ENCODE measurements around the gene NEK11.
"Not testable (repeated sequence)": the region's sequence is repeated elsewhere in the genome, so short reads cannot be mapped to it uniquely, and the experiment has no call there.

Gene NEK11

DNA sequence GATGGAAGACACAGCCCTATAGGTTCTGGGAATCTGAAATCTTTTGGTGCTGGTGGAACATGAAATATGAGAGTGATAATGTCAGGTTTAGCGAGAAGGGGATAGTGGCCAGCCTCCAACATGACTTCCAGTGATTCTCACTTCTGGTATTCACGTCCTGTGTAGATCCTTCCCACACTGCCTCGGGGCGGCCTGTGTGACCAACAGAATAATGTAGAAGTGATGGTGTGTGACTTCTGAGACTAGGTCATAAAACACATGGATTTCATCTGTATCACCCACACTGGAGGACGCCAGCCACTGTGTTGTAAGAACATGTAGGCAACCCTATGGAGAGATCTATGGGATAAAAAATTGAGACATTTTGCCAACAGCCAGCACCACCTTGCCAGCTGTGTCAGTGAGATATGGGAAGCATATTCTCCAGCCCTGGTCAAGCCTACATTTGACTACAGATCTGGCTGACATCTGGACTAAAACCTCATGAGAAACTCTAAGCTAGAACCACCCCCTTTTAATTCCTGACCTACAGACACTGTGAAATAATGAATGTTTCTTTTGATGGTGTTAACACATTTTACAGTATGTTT, 329.4 kb downstream of the NEK11 start:
- no peak for DNase-seq (ENCODE audit: low read depth in 3 of 3)

DNA sequence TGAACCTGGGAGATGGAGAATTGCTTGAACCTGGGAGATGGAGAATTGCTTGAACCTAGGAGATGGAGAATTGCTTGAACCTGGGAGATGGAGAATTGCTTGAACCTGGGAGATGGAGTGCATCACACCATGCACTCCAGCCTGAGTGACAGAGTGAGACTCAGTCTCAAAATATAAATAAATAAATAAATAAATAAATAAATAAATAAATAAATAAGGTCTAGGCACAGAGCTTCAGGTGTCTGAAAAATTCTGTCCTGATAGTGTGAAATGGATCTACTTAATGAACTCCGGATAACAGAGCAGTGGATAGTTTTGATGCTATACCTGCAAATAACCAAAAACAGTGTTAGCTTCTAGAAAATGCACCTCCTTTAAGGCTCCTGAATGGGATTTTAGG, 330.6 kb downstream of the NEK11 start:
- DNase-seq (ENCODE audit: low read depth in 3 of 3), result no peak

DNA sequence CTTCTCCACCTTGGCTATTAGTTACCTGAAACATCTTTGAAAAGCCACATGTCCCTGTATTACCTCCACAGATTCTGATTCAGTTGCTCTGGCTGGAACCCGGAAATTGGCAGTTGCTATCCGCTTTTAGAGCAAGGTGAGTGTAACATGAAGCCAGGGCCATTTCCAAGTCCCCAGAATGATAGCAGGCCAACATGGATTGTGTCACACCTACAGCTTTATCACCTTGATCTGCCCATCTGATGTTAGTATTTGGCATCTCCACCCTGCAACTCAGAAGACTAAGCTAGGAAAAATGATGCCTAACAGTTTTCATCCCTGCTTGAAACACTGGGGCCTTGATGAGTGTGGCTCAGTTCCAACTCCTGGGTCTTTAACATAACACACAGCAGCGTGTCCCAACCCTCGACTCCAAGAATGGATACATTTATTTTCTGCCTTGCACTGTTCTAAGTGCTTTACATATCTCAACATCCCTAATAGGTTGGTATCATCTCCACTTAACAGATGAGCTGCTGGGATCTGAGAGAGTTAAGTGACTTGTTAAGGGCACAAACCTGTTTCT, 333.6 kb downstream of the NEK11 start:
- no peak for DNase-seq (ENCODE audit: low read depth in 3 of 3)

DNA sequence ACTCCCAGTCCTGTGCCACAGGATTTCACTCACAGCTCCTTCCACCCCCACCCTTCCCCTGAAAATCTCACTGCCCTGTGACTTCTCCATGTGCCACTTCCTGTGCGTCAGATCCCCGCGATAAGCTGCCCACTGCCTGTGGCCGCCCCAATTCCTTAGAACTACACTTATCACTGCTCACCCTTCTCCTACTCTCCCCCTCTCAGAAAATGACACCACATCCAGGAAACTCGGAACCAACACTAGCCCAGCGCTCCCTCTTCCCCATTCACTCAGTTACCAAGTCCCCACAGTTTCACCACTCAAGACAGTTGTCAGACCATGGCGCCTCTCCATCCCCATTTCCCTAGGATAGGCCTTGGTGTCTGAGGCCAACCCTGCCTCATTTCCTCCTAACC, 334.4 kb downstream of the NEK11 start:
- not testable (repeated sequence) for DNase-seq (ENCODE audit: low read depth in 3 of 3)

DNA sequence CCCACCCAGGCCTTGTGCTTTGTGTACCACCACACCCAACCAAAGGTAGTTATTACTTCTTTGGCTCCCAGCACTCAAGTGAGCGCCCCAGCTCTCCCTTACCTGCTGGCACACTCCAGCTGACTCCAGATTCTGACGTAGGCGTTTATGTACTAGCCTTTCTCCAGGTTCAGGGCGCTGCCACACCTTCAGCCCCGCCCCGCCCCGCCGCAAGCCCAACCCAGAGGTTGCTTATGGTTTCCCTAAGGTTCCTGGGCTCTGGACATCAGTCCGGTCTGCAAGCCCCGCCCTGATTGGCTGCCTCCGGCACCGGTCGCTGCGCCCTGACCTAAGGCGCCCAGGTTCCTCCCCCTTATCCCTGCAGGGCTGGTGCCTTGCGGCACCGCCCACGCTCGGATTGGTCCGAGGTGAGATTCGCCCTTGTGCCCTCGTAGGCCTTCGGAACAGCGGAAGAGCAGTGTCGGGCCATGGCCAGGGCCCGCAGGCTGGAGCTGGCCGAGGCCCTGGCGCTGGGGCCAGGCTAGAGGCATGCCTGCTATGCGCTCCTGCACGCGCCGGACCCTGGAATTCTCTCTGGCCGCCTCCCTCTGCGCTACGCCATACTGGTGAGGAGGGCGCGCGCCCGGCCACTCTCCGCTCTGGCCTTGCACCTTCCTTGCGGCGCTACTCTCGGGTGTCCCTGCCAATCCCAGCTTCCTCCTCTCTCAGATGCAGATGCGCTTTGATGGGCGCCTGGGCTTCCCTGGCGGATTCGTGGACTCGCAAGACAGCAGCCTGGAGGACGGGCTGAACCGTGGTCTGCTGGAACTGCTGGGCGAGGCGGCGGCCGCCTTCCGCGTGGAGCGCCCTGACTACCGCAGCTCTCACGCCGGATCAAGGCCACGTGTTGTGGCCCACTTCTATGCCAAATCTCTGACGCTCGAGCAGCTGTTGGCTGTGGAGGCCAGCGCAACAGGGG, 335.1 kb downstream of the NEK11 start:
- no peak for DNase-seq (ENCODE audit: low read depth in 3 of 3)

DNA sequence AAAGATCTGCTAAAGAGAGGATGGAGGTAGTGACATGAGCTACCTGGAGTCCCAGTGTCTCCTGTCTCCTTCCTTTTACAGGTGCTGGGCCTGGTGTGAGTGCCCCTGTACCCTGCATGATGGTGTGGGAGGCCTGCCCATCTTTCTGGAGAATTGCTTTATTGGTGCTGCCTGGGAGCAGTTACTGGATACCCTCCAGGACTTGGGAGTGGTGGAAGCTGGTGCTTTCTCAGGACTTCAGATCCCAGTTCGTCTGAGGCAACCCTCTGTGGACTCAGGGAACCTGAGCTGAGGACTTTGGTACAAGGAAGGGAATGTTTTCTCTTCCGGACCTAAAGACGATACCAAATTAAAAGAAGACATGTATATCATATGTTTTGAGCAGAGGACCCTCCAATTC, 336.6 kb downstream of the NEK11 start:
- DNase-seq (ENCODE audit: low read depth in 3 of 3), result no peak

DNA sequence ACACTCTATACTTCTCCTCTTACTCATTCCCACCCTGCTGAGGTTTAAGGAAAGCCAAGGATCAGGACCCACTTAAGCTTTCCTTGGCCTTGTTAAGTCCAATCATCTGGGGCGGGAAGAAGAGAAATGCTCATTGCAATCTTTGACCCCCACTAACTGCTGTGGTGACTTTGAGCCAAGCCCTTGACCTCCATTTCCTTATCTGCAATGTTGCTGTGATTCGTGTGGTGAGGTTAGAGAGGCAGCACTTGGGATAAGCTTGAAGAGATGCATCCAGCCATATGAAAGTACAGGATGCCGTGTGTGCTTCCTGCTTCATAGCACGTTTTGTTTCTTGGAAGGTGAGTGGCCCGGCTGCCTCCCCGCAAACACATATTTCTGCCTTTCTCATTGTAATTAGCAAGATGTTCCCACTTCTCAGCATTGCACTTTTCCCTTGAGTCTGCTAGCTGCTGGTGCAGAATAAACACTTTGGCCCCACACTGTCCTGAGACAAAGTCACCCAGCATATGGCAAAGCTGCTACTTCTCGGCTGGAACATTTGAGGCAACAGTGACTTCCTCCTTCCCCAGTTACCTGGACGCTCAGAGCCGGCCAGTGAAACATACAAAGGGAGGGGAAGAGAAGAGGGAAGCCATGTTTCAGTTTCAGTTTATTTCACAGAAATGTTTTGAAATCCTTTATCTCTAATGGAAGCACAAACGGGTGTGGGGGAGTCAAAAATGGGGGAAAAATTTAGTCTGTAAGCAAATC, 344.4 kb downstream of the NEK11 start:
- no peak for DNase-seq (ENCODE audit: low read depth in 3 of 3)

DNA sequence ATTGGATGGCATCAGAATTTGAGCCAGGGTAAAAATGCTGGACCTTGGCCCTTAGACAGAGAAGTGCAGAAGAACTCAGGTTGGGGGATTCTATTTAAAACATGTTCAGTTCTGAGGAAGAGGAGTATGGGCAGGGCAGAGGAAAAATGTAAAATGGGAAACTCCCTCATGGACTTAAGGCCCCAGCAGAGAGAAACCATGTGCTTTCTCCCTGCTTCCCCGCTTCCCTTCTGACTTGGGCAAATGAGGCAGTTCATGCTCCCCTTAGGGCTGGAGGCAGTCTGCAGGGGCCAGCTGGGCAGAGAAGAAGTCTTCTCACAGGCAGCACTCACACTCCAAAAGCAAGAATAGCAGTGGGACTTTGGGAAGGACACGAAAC, 345.0 kb downstream of the NEK11 start:
- no peak for DNase-seq (ENCODE audit: low read depth in 3 of 3)

DNA sequence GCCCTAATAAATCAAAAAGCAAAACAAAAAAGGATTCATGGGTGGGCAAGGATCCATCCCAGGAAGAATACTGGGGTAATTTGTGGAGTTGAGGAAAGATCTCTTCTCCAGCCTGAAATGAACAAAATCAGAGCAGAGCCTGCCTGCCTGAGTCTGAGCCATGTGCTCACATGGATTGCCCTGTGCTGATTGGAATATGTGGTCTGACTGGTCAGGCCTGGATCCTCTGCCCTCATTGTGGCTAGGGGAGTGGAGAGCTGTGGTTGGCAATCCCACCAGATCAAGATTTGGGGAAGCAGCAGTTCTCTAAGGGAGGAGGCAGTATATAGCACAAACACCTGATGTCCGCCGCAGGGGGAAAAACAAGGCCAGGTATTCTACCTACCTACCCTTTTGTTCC, 348.1 kb downstream of the NEK11 start:
- no peak for DNase-seq (ENCODE audit: low read depth in 3 of 3)

DNA sequence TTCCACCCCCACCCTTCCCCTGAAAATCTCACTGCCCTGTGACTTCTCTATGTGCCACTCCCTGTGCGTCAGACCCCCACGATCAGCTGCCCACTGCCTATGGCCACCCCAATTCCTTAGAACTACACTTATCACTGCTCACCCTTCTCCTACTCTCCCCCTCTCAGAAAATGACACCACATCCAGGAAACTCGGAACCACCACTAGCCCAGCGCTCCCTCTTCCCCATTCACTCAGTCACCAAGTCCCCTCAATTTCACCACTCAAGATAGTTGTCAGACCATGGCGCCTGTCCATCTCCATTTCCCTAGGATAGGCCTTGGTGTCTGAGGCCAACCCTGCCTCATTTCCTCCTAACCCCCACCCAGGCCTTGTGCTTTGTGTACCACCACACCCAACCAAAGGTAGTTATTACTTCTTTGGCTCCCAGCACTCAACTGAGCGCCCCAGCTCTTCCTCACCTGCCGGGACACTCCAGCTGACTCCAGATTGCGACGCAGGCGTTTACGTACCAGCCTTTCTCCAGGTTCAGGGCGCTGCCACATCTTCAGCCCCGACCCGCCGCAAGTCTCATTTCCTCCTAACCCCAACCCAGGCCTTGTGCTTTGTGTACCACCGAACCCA, 354.3 kb downstream of the NEK11 start:
- not testable (repeated sequence) for DNase-seq (ENCODE audit: low read depth in 3 of 3)

DNA sequence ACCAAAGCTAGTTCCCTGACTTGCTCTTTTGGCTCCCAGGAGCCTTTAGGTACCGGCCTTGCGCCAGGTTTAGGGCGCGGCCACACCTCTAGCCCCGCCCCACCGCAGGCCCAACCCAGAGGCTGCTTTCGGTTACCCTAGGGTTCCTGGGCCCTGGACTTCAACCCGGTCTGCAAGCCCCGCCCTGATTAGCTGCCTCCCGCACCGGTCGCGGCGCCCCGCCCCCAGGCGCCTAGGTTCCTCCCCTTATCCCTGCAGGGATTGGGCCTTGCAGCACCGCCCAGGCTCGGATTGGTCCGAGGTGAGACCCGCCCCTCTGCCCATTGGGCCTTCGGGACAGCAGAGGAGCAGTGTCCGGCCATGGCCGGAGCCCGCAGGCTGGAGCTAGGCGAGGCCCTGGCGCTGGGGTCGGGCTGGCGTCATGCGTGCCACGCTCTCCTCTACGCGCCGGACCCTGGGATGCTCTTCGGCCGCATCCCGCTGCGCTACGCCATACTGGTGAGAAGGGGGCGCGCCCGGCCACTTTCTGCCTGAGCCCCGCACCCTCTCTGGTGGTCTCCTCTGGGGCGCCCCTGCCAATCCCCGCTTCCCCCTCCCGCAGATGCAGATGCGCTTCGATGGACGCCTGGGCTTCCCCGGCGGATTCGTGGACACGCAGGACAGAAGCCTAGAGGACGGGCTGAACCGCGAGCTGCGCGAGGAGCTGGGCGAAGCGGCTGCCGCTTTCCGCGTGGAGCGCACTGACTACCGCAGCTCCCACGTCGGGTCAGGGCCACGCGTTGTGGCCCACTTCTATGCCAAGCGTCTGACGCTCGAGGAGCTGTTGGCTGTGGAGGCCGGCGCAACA, 355.0 kb downstream of the NEK11 start, which contains the start of gene NUDT16:
NUDT16 (plus strand) TSS at position 330 of the 847 bp plus-strand sequence; CDS start at position 361, 31 bp downstream.
- peak; percentile 91 to 94 (median 94) for DNase-seq (ENCODE audit: low read depth in 3 of 3)

DNA sequence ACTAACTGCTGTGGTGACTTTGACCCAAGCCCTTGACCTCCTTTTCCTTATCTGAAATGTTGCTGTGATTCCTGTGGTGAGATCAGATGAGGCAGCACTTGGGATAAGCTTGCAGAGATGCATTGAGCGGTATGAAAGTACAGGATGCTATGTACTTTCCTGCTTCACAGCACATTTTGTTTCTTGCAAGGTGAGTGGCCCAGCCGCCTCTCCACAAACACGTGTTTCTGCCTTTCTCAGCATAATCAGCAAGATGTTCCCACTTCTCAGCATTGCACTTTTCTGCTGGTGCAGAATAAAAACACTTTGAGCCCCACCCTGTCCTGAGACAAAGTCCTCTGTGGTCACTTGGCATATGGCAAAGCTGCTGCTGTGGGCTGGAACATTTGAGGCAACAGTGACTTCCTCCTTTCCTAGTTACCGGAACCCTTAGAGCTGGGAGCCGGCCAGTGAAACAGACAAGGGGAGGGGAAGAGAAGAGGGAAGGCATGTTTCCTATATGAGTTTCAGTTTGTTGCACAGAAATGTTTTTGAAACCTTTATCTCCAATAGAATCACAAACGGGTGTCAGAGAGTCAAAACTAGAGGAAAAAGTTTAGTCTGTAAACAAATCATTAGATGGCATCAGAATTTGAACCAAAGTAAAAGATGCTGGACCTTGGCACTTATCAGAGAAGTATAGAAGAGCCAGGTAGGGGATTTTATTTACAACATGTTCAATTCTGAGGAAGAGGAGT, 359.9 kb downstream of the NEK11 start:
- no peak for DNase-seq (ENCODE audit: low read depth in 3 of 3)

DNA sequence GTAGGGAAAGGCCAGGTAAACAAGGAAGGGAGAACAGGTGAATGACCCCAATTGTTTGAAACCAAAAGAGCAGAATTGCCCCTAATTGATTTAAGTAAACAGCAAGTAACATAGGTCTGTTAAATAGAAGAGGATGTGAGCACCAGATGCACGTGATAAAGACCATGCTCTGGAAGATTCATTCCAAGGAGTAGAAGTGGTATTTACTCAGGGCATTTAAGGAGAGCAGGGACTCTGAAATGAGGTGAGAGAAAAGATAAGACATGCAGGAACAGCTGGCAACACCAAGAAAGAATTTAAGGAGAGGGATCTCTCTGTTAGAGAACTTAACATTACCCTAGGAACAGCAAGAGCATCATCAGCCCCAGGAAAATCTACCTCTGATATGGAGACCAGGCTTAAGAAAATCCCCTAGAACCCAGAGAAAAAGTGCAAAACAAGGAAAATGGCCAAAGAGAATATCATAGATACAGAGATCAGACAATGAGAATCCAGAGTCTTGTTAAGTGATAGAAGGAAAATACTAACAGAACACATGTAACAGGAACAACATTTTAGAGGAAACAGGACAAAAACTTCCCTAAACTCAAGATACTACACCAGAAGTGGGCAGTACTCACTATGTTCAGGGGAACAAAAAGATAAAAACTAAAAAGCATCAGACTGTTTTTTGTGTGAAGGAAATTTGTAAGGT, 361.3 kb downstream of the NEK11 start:
- DNase-seq (ENCODE audit: low read depth in 3 of 3), result no peak

DNA sequence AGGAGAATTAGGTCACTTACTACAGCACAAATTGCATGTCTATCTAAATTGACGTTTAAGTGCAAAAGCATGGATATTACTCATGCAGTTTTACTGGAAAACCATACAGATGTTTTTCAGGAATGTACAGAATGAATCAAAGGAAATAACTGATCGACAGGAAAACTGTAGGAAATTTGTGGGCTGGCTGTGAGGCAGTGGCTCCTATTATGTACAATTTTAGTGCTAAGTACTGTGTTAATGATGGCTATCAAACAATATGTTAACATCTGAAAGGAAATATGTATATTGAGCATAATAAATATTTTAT, 361.8 kb downstream of the NEK11 start:
- DNase-seq (ENCODE audit: low read depth in 3 of 3), result no peak

DNA sequence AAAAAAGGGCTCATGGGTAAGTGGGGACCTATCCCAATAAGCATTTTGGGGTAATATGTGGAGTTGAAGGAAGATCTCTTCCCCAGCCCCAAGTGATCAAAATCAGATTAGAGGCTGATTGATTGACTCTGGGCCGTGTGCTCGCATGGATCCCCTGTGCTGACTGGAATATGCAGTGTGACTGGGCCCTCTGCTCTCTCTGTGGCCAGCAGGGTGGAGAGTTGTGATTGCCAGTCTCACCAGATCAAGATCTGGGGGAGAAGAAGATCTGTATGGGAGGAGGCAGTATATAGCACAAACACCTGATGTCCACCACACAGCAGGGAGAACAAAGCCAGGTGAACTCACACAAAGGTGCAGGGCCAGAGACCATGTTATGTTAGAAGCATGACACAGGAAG, 363.7 kb downstream of the NEK11 start:
- DNase-seq (ENCODE audit: low read depth in 3 of 3), result no peak

DNA sequence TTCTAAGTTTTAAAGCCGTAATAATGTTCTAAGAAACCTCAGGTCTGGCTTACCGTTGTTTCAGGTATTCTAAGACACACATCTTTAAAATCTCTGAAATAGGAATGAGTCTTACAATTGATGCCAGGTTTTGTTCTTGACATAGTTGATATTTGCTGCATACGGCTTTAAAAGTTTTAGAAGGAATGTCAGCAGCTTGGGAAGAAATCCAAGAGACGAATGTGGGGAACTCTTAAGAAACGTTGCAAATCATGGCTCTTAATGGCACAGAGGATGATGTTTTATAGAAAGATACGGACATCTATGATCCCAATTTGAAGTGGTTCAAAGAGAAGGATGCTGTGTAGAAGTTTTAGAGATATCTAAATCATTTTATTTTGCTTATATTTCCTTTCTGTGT, 366.4 kb downstream of the NEK11 start:
- no peak for DNase-seq (ENCODE audit: low read depth in 3 of 3)

DNA sequence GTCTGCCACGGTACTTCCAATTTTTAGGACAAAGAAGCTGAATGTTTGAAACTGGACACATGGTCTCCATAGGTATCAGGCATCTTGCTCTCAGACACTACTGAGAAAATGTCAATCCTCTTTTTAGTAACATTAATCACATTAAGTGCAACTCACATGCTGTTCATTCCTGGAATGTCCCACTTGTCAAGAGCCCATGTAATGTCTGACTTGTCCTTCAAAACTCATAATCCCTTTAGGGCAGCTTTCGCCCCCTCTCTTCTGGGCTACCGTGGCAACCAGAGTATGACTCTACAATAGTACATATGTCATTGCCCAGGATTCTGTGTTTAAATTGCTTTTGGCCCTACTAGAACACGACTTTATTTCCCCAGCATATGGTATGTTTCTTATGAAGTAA, 367.2 kb downstream of the NEK11 start:
- no peak for DNase-seq (ENCODE audit: low read depth in 3 of 3)

DNA sequence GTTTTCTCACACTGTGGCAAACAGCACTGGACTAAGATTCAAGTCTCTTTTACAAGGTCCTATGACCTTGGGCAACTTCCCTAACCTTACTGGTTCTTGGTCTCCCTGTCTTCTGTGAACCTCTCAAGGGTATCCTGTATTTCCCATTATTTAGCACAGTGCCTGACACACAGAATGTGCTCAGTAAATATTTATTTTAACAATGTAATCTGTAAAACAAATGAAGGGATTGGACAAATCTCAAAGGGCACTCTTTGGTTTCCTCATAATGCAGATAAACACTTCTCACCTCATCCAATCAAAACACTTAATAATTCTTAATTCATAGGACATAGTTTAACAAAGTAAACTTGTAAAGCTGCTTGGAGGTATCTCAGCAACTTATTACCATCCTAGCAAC, 367.7 kb downstream of the NEK11 start:
- no peak for DNase-seq (ENCODE audit: low read depth in 3 of 3)

DNA sequence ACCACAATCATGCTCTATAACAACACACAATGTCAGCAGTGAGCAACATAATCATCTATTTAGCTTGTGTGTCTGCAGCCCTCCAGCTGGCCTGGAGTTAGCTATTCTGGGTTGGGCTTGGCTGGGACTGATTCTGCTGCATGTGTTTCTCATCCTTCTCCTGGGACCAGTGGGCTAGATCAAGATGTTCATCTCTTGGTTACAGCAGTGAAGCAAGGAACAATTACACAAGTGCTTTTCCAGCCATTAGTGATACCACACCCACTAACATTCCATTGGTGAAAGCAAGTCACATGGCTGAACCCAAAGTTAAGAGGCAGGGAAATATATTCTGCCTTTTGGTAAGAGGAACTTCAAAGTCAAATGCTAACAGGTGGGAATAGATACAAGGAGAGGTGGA, 369.5 kb downstream of the NEK11 start:
- DNase-seq (ENCODE audit: low read depth in 3 of 3), result no peak

DNA sequence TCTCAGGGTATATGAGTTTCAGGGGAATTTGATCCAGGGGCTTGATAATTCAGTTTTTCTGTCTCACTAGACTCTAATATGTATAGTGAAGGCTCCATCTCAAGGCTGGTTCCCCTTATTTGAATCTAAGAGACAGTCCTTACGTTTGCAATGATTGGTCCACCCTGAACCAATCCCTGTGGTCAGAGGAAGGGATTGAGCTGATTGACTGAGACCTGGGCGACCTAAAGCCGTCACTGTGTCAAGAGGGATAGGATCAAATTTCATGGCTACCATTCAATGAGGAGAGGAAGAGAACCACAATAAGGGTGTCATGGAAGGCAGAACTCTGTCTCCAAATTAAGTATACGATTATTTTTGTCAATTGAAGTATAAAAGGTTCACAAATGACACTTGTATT, 371.2 kb downstream of the NEK11 start:
- DNase-seq (ENCODE audit: low read depth in 3 of 3), result no peak
